H9 (cell line): ENCODE measurements around the gene DIS3L2. TPM values are rescaled to one million over a fixed set of nuclear protein-coding genes. Genes with fewer than 3 reads are reported as not detected.

Experiments
- DNase-seq: peaks from one replicate; pipeline ENCODE4 v3.0.0-alpha.2; 2017
- H2AFZ ChIP-seq: one replicate; pipeline ENCODE4 v1.6.1; 2013; ENCODE audit warnings: mild to moderate bottlenecking, low read length, control low read depth, moderate library complexity
- H2AK5ac ChIP-seq: 2 replicates; pipeline ENCODE4 v1.6.1; 2013; ENCODE audit warnings: low read length, control low read depth, mixed read lengths; ENCODE audit not compliant: insufficient read length
- H2BK120ac ChIP-seq: one replicate; pipeline ENCODE4 v1.6.1; 2013; ENCODE audit warnings: low read depth, mild to moderate bottlenecking, low read length, control low read depth, inconsistent platforms; ENCODE audit not compliant: poor library complexity, severe bottlenecking
- H2BK12ac ChIP-seq: 2 replicates; pipeline ENCODE4 v1.6.1; 2013; ENCODE audit warnings: low read length, control low read depth, mixed read lengths, low read depth; ENCODE audit not compliant: insufficient read length
- H2BK15ac ChIP-seq: 2 replicates; pipeline ENCODE4 v1.6.1; 2013; ENCODE audit warnings: low read depth, low read length, control low read depth
- H2BK20ac ChIP-seq: one replicate; pipeline ENCODE4 v1.6.1; 2013; ENCODE audit warnings: low read depth, mild to moderate bottlenecking, low read length, control low read depth, inconsistent platforms; ENCODE audit not compliant: poor library complexity, severe bottlenecking
- H2BK5ac ChIP-seq: 2 replicates; pipeline ENCODE4 v1.6.1; 2013; ENCODE audit warnings: low read length, control low read depth, mixed read lengths; ENCODE audit not compliant: insufficient read length
- H3K14ac ChIP-seq: 2 replicates; pipeline ENCODE4 v1.6.1; 2013; ENCODE audit warnings: low read length, control low read depth; ENCODE audit not compliant: insufficient read depth
- H3K18ac ChIP-seq: 2 replicates; pipeline ENCODE4 v1.6.1; 2013; ENCODE audit warnings: low read depth, mild to moderate bottlenecking, mixed read lengths, low read length, control low read depth; ENCODE audit not compliant: insufficient read length
- H3K23ac ChIP-seq: 2 replicates; pipeline ENCODE4 v1.6.1; 2013; ENCODE audit warnings: low read length, control low read depth, mixed read lengths, low read depth; ENCODE audit not compliant: insufficient read length
- H3K23me2 ChIP-seq: 2 replicates; pipeline ENCODE4 v1.6.1; 2013; ENCODE audit warnings: low read depth, mild to moderate bottlenecking, mixed read lengths, low read length, control low read depth; ENCODE audit not compliant: insufficient read length, poor library complexity, severe bottlenecking
- H3K27ac ChIP-seq: 2 replicates; pipeline ENCODE4 v1.5.1; 2013; ENCODE audit warnings: low read length, control low read depth, mixed read lengths, low read depth; ENCODE audit not compliant: insufficient read length
- H3K27me3 ChIP-seq: 2 replicates; pipeline ENCODE4 v1.6.1; 2013; ENCODE audit warnings: low read length, control low read depth, inconsistent platforms; ENCODE audit not compliant: insufficient read depth
- H3K4ac ChIP-seq: 2 replicates; pipeline ENCODE4 v1.6.1; 2013; ENCODE audit warnings: low read depth, mild to moderate bottlenecking, control low read depth, inconsistent platforms, low read length, moderate library complexity
- H3K4me1 ChIP-seq: 2 replicates; pipeline ENCODE4 v1.6.1; 2013; ENCODE audit warnings: low read length, control low read depth, inconsistent platforms; ENCODE audit not compliant: insufficient read depth
- H3K4me2 ChIP-seq: 2 replicates; pipeline ENCODE4 v1.6.1; 2013; ENCODE audit warnings: low read length, control low read depth, mixed read lengths; ENCODE audit not compliant: insufficient read length, insufficient read depth
- H3K56ac ChIP-seq: 2 replicates; pipeline ENCODE4 v1.6.1; 2013; ENCODE audit warnings: low read depth, mild to moderate bottlenecking, mixed read lengths, low read length, control low read depth; ENCODE audit not compliant: insufficient read length
- H3K79me1 ChIP-seq: 2 replicates; pipeline ENCODE4 v1.6.1; 2013; ENCODE audit warnings: low read depth, mild to moderate bottlenecking, moderate library complexity, low read length, control low read depth, inconsistent platforms; ENCODE audit not compliant: insufficient read depth, poor library complexity, severe bottlenecking
- H3K79me2 ChIP-seq: 2 replicates; pipeline ENCODE4 v1.6.1; 2013; ENCODE audit warnings: low read length, control low read depth, inconsistent platforms; ENCODE audit not compliant: insufficient read depth
- H3K9ac ChIP-seq: 2 replicates; pipeline ENCODE4 v1.6.1; 2013; ENCODE audit warnings: low read length, control low read depth, mixed read lengths; ENCODE audit not compliant: insufficient read length; ENCODE audit errors: extremely low read depth
- H3K9me3 ChIP-seq: one replicate; pipeline ENCODE4 v1.6.1; 2013; ENCODE audit warnings: low read depth, low read length, inconsistent platforms; ENCODE audit not compliant: control insufficient read depth
- H3T11ph ChIP-seq: one replicate; pipeline ENCODE4 v1.6.1; 2013; ENCODE audit warnings: mild to moderate bottlenecking, low read length, control low read depth, inconsistent platforms
- H4K20me1 ChIP-seq: one replicate; pipeline ENCODE4 v1.6.1; 2013; ENCODE audit not compliant: control insufficient read depth, insufficient read length, insufficient read depth
- H4K5ac ChIP-seq: 2 replicates; pipeline ENCODE4 v1.6.1; 2013; ENCODE audit warnings: low read depth, mild to moderate bottlenecking, mixed read lengths, low read length, control low read depth; ENCODE audit not compliant: insufficient read length
- H4K8ac ChIP-seq: replicated peaks from 2 replicates; pipeline ENCODE4 v1.6.1; 2013; ENCODE audit warnings: low read length, control low read depth, mixed read lengths, low read depth; ENCODE audit not compliant: insufficient read length
- H4K91ac ChIP-seq: 2 replicates; pipeline ENCODE4 v1.6.1; 2013; ENCODE audit warnings: low read depth, mild to moderate bottlenecking, moderate library complexity, mixed read lengths, low read length, control low read depth; ENCODE audit not compliant: insufficient read length
- H3K27ac Mint-ChIP-seq, 3 experiments: 2 replicates in 2 of 3; 3 replicates in 1 of 3; pipeline ENCODE4 v1.8.0; 2020 to 2021; ENCODE audit warnings: mixed read lengths in 3 of 3, mild to moderate bottlenecking in 1 of 3, moderate library complexity in 1 of 3
- H3K27me3 Mint-ChIP-seq: 2 replicates; pipeline ENCODE4 v1.8.0; 2021; ENCODE audit warnings: low read depth, mild to moderate bottlenecking, moderate library complexity, mixed read lengths
- H3K36me3 Mint-ChIP-seq, 3 experiments: 2 replicates in 2 of 3; 3 replicates in 1 of 3; pipeline ENCODE4 v1.8.0; 2020 to 2021; ENCODE audit warnings: low read depth in 3 of 3, mixed read lengths in 3 of 3; ENCODE audit not compliant: insufficient read depth in 1 of 3
- H3K4me1 Mint-ChIP-seq, 2 experiments: 2 replicates each; pipeline ENCODE4 v1.8.0; 2020; ENCODE audit warnings: mixed read lengths in 2 of 2
- H3K4me3 Mint-ChIP-seq, 2 experiments: 2 replicates in 1 of 2; 3 replicates in 1 of 2; pipeline ENCODE4 v1.8.0; 2020 to 2021; ENCODE audit warnings: mild to moderate bottlenecking in 2 of 2, mixed read lengths in 2 of 2, moderate library complexity in 1 of 2
- H3K9me3 Mint-ChIP-seq, 2 experiments: 2 replicates in 1 of 2; 3 replicates in 1 of 2; pipeline ENCODE4 v1.8.0; 2020; ENCODE audit warnings: mild to moderate bottlenecking in 2 of 2, mixed read lengths in 2 of 2, moderate library complexity in 1 of 2
- WGBS: extraction: QIAGEN DNeasy Blood & Tissue Kit; methylation state at CpG from one replicate; pipeline ENCODE4 v1.1.7; 2013; ENCODE audit warnings: missing lambda C conversion rate, low lambda C conversion rate, mixed read lengths; ENCODE audit not compliant: insufficient read length; ENCODE audit errors: extremely low coverage; 5-methylcytosine and 5-hydroxymethylcytosine counted together
- total RNA-seq: library from RNA; stranded (reverse); gene quantifications from 2 replicates; pipeline ENCODE4 v1.2.1, GENCODE V29; 2021
- TF ChIP-seq, protein P1 (sequence below): fragments of 200-600 bp; sonication (generic); conservative IDR thresholded peaks from 3 replicates; pipeline ENCODE4 v1.8.0; 2021; ENCODE audit warnings: antibody characterized with exemption, mild to moderate bottlenecking

Gene DIS3L2
- total RNA-seq, 1 experiment from 2014 or later: 28.1 TPM

DNA sequence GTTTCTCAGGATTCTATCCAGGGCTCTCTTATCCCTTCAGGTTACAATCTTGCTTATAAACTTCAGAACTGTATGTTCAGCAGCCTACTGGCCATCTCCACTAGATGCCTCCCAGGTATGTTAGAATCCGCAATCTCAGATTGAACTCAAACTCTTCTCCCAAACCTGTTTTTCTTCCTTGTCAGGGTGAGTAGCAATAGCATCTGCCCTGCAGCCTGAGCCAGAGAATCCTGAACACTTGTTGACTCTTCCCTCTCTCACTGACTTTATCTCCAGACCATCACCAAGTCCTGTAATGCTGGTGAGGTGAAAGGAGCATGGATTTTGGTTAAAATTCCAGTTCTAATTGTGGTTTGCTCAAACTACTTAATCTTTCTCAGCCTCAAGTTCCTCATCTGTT, 334.5 kb downstream of the DIS3L2 start:
- no peak overlapping the region for H2BK15ac ChIP-seq
- no peak overlapping the region for H3K4ac ChIP-seq
- no peak overlapping the region for H4K91ac ChIP-seq
- peaks cover 14 to 16% of the 10 kb centered on the region in 2 experiments for H3K4me1 Mint-ChIP-seq
- no peaks in the 10 kb centered on the region for H3K9me3 ChIP-seq
- H2BK12ac ChIP-seq: no peak overlapping the region
- H3K27me3 Mint-ChIP-seq: peaks cover 3% of the 10 kb centered on the region; the same call in 1 of the 2 replicates
- TF ChIP-seq, protein P1, sequence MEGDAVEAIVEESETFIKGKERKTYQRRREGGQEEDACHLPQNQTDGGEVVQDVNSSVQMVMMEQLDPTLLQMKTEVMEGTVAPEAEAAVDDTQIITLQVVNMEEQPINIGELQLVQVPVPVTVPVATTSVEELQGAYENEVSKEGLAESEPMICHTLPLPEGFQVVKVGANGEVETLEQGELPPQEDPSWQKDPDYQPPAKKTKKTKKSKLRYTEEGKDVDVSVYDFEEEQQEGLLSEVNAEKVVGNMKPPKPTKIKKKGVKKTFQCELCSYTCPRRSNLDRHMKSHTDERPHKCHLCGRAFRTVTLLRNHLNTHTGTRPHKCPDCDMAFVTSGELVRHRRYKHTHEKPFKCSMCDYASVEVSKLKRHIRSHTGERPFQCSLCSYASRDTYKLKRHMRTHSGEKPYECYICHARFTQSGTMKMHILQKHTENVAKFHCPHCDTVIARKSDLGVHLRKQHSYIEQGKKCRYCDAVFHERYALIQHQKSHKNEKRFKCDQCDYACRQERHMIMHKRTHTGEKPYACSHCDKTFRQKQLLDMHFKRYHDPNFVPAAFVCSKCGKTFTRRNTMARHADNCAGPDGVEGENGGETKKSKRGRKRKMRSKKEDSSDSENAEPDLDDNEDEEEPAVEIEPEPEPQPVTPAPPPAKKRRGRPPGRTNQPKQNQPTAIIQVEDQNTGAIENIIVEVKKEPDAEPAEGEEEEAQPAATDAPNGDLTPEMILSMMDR: no peak
- no peak overlapping the region for H4K8ac ChIP-seq
- no peak overlapping the region for H3K4me3 Mint-ChIP-seq
- no peak overlapping the region for H3K23ac ChIP-seq
- H2AK5ac ChIP-seq: no peak overlapping the region
- H3K9ac ChIP-seq: no peak overlapping the region
- no peak overlapping the region for H4K5ac ChIP-seq
- H2BK5ac ChIP-seq: no peak overlapping the region
- H2AFZ ChIP-seq: no peak overlapping the region
- H3K27me3 ChIP-seq: no peaks in the 10 kb centered on the region
- H3T11ph ChIP-seq: no peak overlapping the region
- no peak overlapping the region for H3K14ac ChIP-seq
- no peaks in the 10 kb centered on the region for H3K79me1 ChIP-seq
- DNase-seq: no peak
- H3K56ac ChIP-seq: no peak overlapping the region
- H3K36me3 Mint-ChIP-seq: peaks cover 0 to 1% (median 0%) of the 10 kb centered on the region in 3 experiments; a peak in 2 of 7 replicates
- H3K4me2 ChIP-seq: no peak overlapping the region
- no peak overlapping the region for H2BK20ac ChIP-seq
- no peaks in the 10 kb centered on the region for H4K20me1 ChIP-seq
- H2BK120ac ChIP-seq: no peak overlapping the region
- H3K79me2 ChIP-seq: no peaks in the 10 kb centered on the region
- no peaks in the 10 kb centered on the region for H3K9me3 Mint-ChIP-seq
- WGBS: no CpG with 5 or more reads among the region's 1 CpG
- no peaks in the 10 kb centered on the region for H3K23me2 ChIP-seq
- no peak overlapping the region for H3K18ac ChIP-seq
- H3K27ac ChIP-seq: no peak overlapping the region
- H3K27ac Mint-ChIP-seq: no peak overlapping the region
- peaks cover 2% of the 10 kb centered on the region; the same call in 1 of the 2 replicates for H3K4me1 ChIP-seq
